Upper lobe of left lung (tissue), 4 donors: ENCODE data around the gene C19orf85.

Experiments used
- EP300 ChIP-seq, 4 donors: sonication (generic); formaldehyde crosslinking; IDR thresholded peaks; one replicate each; pipeline ENCODE4 v1.5.1; 2017; ENCODE audit warnings: antibody characterized with exemption in 4 of 4, control low read depth in 2 of 4
- POLR2A ChIP-seq, 4 donors: fragments of 450-650 bp; IDR thresholded peaks; one replicate each; pipeline ENCODE4 v1.5.1; 2016 to 2017; ENCODE audit warnings: antibody characterized with exemption in 4 of 4, mild to moderate bottlenecking in 2 of 4
- TF ChIP-seq, protein P1 (sequence below), 6 experiments: fragments of 450-650 bp in 4 of 6; fragments of 200-600 bp in 2 of 6; sonication (generic) in 2 of 6; IDR thresholded peaks; one replicate each; pipeline ENCODE4 v1.5.1; 2016 to 2019; ENCODE audit warnings: antibody characterized with exemption in 6 of 6

DNA sequence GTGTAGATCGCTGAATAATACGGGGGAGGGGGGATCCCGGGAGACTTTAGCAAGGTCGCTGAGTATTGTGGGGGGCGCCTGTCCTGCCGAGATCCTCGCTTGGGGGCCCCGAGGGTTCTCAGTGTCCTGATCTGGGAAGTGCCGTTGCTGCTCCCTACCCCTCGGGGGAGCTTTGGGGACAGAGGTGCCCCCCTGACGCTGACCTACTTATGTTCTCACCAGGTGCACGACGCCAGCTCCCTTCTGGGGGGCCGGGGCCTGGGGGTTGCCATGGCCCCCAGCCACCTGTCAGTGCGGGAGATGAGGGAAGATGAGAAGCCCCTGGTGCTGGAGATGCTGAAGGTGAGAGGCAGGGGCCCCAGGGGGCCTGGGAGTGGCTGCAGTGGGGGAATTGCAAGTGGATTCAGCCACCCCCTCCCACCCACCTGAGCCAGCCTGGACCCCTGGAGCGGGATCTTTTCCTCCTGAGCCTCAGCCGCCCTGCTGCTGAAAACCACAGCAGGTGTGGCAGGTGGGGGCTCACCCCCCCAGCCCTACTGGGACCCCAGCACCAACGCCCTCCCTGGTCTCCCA, 21.0 kb upstream of the C19orf85 start:
- TF ChIP-seq, protein P1, sequence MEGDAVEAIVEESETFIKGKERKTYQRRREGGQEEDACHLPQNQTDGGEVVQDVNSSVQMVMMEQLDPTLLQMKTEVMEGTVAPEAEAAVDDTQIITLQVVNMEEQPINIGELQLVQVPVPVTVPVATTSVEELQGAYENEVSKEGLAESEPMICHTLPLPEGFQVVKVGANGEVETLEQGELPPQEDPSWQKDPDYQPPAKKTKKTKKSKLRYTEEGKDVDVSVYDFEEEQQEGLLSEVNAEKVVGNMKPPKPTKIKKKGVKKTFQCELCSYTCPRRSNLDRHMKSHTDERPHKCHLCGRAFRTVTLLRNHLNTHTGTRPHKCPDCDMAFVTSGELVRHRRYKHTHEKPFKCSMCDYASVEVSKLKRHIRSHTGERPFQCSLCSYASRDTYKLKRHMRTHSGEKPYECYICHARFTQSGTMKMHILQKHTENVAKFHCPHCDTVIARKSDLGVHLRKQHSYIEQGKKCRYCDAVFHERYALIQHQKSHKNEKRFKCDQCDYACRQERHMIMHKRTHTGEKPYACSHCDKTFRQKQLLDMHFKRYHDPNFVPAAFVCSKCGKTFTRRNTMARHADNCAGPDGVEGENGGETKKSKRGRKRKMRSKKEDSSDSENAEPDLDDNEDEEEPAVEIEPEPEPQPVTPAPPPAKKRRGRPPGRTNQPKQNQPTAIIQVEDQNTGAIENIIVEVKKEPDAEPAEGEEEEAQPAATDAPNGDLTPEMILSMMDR (IDR thresholded peaks at IDR 0.05) = no peak
- TF ChIP-seq EP300 (IDR thresholded peaks at IDR 0.05) = no peak
- no peak for TF ChIP-seq POLR2A (IDR thresholded peaks at IDR 0.05)
